BE2C (cell line): ENCODE measurements around the gene MBNL1.

ENCODE experiments used
- DNase-seq: peaks from one replicate; pipeline ENCODE4 v3.0.0-alpha.2; 2020
- H3K27me3 ChIP-seq: fragments of 250-450 bp; sonication (Bioruptor Pico); 2 replicates; pipeline ENCODE4 v1.5.1; 2020; ENCODE audit warnings: mild to moderate bottlenecking
- H3K36me3 ChIP-seq: fragments of 250-450 bp; sonication (Bioruptor Pico); 2 replicates; pipeline ENCODE4 v1.5.1; 2020; ENCODE audit warnings: mild to moderate bottlenecking
- H3K4me1 ChIP-seq: fragments of 250-450 bp; sonication (Bioruptor Pico); 2 replicates; pipeline ENCODE4 v1.5.1; 2020
- H3K4me3 ChIP-seq: 2 replicates; pipeline ENCODE4 v1.5.1; 2011; ENCODE audit warnings: low read depth, low read length
- H3K9me3 ChIP-seq: fragments of 250-450 bp; sonication (Bioruptor Pico); 2 replicates; pipeline ENCODE4 v1.5.1; 2020
- TF ChIP-seq, protein P1 (sequence below): IDR thresholded peaks from 2 replicates; pipeline ENCODE4 v1.5.1; 2012; ENCODE audit warnings: mild to moderate bottlenecking, low read depth, low read length

Gene MBNL1

DNA sequence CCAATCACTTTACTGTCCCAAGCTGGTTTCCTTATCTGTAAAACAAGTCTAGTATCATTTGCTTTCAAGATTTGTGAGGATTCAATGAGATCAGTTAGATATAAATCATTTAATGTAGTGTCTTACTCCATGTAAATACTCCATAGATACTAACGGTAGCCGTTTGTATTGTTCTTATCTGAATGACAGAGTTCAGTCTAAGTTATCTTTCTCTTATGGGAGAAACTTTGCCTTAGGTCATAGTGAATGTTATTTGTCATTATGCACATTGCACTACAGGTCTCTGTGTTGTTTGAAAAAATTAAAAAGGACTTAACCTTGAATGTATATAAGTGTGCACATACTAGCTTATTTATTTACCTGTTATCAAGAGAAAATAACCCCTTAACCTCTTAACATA lies 44.7 kb downstream of the MBNL1 start:
- Histone ChIP-seq H3K4me1 (peaks cover 7% of the 10 kb centered on the region), H3K36me3 (no peaks in the 10 kb centered on the region), H3K4me3 (no peak overlapping the region), H3K9me3 (no peaks in the 10 kb centered on the region), H3K27me3 (no peaks in the 10 kb centered on the region)
- no peak for DNase-seq
- TF ChIP-seq, protein P1, sequence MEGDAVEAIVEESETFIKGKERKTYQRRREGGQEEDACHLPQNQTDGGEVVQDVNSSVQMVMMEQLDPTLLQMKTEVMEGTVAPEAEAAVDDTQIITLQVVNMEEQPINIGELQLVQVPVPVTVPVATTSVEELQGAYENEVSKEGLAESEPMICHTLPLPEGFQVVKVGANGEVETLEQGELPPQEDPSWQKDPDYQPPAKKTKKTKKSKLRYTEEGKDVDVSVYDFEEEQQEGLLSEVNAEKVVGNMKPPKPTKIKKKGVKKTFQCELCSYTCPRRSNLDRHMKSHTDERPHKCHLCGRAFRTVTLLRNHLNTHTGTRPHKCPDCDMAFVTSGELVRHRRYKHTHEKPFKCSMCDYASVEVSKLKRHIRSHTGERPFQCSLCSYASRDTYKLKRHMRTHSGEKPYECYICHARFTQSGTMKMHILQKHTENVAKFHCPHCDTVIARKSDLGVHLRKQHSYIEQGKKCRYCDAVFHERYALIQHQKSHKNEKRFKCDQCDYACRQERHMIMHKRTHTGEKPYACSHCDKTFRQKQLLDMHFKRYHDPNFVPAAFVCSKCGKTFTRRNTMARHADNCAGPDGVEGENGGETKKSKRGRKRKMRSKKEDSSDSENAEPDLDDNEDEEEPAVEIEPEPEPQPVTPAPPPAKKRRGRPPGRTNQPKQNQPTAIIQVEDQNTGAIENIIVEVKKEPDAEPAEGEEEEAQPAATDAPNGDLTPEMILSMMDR, result no peak

DNA sequence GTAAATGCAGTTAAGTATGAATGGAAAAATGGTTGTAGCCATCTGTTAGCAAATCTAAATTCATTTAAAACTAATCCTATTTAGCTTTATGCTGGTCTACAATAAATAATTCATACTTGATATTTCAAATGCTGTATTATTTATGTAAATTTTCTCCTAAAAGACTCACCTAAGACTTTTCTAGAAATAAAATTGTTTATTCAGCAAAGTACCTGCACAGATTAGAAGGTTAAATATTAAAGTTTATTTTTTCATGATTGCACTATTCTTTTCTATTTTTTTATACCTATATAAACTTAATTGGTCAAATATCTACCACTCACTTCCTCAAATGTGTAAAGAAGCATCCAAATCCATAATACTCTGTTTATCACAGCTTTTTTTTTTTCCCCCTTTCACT lies 45.2 kb downstream of the MBNL1 start:
- H3K4me3 ChIP-seq, result no peak overlapping the region
- H3K27me3 ChIP-seq, result no peaks in the 10 kb centered on the region
- H3K4me1 ChIP-seq, result peaks cover 6% of the 10 kb centered on the region
- TF ChIP-seq, protein P1, result no peak
- no peak for DNase-seq
- H3K36me3 ChIP-seq, result no peaks in the 10 kb centered on the region
- H3K9me3 ChIP-seq, result no peaks in the 10 kb centered on the region

DNA sequence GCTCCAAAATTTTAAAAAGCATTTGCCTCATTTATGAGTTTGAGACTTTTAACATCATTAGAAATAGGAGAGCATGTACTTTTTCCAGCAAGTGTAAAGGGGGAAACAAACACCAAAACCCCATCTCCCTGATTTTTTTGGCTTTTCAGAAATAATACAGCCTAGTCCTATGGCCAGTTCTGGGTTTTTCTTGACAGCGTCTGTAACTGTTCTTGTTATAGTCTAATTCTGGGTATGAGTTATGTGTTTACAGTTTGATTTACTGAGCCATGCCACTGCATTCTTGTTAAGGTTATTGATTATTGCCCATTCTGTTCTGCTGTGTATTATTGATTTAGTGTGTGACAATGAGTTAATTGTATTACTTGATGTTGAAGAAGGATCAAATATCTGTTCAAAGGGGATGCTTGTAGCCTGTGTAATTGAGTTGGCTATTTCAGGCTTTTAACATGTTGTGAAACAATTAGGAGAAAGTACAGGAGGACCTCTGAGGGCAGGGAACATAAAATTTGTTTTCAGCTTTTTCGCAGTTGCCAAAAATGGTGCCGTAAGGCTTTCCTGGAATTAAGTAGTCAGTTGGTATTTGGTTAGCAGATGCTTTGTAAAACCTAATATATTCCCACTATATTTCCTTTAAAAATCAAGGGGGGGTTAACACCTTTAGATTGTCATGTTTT lies 46.1 kb downstream of the MBNL1 start:
- TF ChIP-seq, protein P1, result no peak
- Histone ChIP-seq H3K27me3 (no peaks in the 10 kb centered on the region), H3K4me1 (peaks cover 3% of the 10 kb centered on the region), H3K9me3 (no peaks in the 10 kb centered on the region), H3K4me3 (no peak overlapping the region), H3K36me3 (no peaks in the 10 kb centered on the region)
- DNase-seq, result no peak

DNA sequence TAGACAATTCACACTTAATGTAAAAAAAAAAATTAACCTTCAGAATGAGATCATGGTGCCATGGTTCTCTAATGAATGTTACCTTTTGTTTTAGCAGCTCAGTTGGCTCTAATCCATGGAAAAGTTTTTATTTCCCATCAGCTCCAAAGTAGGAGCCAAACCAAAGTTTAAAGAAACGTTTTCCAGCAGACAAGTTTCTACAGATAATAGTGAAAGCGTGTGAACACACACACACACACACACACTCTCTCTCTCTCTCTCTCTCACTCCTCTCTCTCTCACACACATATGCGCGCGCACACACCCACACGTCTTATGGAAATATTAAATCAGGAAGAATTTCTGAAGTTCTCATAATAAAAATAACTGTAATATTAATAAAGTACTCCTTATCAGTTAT lies 46.9 kb downstream of the MBNL1 start:
- TF ChIP-seq, protein P1, result no peak
- DNase-seq, result no peak
- Histone ChIP-seq H3K9me3 (no peaks in the 10 kb centered on the region), H3K27me3 (no peaks in the 10 kb centered on the region), H3K36me3 (no peaks in the 10 kb centered on the region), H3K4me3 (no peak overlapping the region), H3K4me1 (peaks cover 5% of the 10 kb centered on the region)

DNA sequence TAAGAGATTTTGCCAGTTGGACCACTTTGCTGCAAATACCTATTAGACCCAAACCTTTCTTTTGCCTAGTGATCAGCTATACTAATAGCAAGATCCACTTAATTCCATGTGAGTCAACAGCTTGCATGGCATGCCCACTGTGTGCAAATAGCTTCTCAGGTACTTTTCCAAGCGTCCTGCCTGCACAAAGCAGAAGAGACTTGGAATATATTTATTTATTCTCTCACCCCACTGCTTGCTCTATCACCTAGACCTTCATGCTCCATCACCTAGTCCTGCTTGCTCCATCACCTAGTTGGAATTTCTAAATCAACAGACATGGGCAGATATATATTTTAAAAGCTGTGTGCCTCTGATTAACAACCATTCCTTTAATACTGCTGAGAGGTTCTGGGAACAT lies 47.6 kb downstream of the MBNL1 start:
- Histone ChIP-seq H3K36me3 (no peaks in the 10 kb centered on the region), H3K9me3 (no peaks in the 10 kb centered on the region), H3K27me3 (no peaks in the 10 kb centered on the region), H3K4me3 (no peak overlapping the region), H3K4me1 (peaks cover 8% of the 10 kb centered on the region)
- no peak for DNase-seq
- TF ChIP-seq, protein P1, result no peak

DNA sequence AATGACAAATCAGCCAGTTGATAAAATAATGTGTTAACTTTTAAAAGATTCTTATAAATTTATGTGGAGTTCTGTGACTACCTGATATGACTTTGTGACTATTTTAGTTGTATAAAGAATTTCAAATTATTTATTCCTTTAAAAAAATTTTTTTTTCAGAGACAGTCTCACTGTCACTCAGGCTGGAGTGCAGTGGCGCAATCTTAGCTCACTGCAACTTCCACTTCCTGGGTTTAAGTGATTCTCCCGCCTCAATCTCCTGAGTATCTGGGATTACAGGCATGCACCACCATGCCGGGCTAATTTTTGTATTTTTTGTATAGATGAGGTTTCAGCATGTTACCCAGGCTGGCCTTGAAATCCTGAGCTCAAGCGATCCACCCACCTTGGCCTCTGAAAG lies 48.5 kb downstream of the MBNL1 start:
- Histone ChIP-seq H3K4me1 (peaks cover 10% of the 10 kb centered on the region), H3K36me3 (no peaks in the 10 kb centered on the region), H3K27me3 (no peaks in the 10 kb centered on the region), H3K4me3 (no peak overlapping the region), H3K9me3 (no peaks in the 10 kb centered on the region)
- no peak for DNase-seq
- TF ChIP-seq, protein P1, result no peak
